GM19351 (cell line): ENCODE results near the gene GRID1.
"Not testable (repeated sequence)": the region's sequence is repeated elsewhere in the genome, so short reads cannot be mapped to it uniquely, and the experiment has no call there.

Experiments used
- ATAC-seq: cut with Tn5 transposase; IDR thresholded peaks from one replicate; pipeline ENCODE4 v1.9.1; 2021; ENCODE audit warnings: mild to moderate bottlenecking, moderate library complexity; ENCODE audit not compliant: unreplicated experiment

GRID1 gene

GRCh38 chr10:86256690-86257315 is 109.8 kb downstream of the GRID1 start:
- no peak for ATAC-seq

GRCh38 chr10:86255405-86256251 is 111.0 kb downstream of the GRID1 start:
- ATAC-seq: no peak

GRCh38 chr10:86254526-86255174 is 111.9 kb downstream of the GRID1 start:
- no peak for ATAC-seq

GRCh38 chr10:86254081-86254480 is 112.5 kb downstream of the GRID1 start:
- ATAC-seq: no peak

- no peak for ATAC-seq
Measured at GRCh38 chr10:86253091-86254072, 113.2 kb downstream of the GRID1 start.

- no peak for ATAC-seq
Measured at GRCh38 chr10:86252556-86252955, 114.0 kb downstream of the GRID1 start.

GRCh38 chr10:86252079-86252478 is 114.5 kb downstream of the GRID1 start:
- no peak for ATAC-seq

GRCh38 chr10:86251426-86251825 is 115.2 kb downstream of the GRID1 start:
- no peak for ATAC-seq

- ATAC-seq: no peak
Measured at GRCh38 chr10:86250399-86250798, 116.2 kb downstream of the GRID1 start.

- no peak for ATAC-seq
Measured at GRCh38 chr10:86249794-86250193, 116.8 kb downstream of the GRID1 start.

- no peak for ATAC-seq
Measured at GRCh38 chr10:86248062-86248461, 118.5 kb downstream of the GRID1 start.

GRCh38 chr10:86247588-86247987 is 119.0 kb downstream of the GRID1 start:
- ATAC-seq: no peak

- no peak for ATAC-seq
Measured at GRCh38 chr10:86247073-86247472, 119.5 kb downstream of the GRID1 start.

GRCh38 chr10:86246279-86246940 is 120.2 kb downstream of the GRID1 start:
- no peak for ATAC-seq

- ATAC-seq: no peak
Measured at GRCh38 chr10:86245015-86245394, 121.6 kb downstream of the GRID1 start.

GRCh38 chr10:86244297-86245014 is 122.1 kb downstream of the GRID1 start:
- ATAC-seq: no peak

- ATAC-seq: no peak
Measured at GRCh38 chr10:86243651-86244155, 122.9 kb downstream of the GRID1 start.

GRCh38 chr10:86242761-86243160 is 123.8 kb downstream of the GRID1 start:
- no peak for ATAC-seq

GRCh38 chr10:86238089-86238488 is 128.5 kb downstream of the GRID1 start:
- ATAC-seq: not testable (repeated sequence)
